HEK293 (cell line): Measurements from ENCODE around the gene TBC1D5.
"Not testable (repeated sequence)": the region's sequence is repeated elsewhere in the genome, so short reads cannot be mapped to it uniquely, and the experiment has no call there.

Experiments used
- CTCF ChIA-PET: fragments of 350-600 bp; formaldehyde crosslinking; extraction: SDS; loops from one replicate; lab custom pipeline; 2021; ENCODE audit warnings: antibody characterized with exemption; lab: Yijun Ruan, JAX
- POLR2A ChIA-PET: fragments of 300-600 bp; formaldehyde crosslinking; extraction: SDS; loops from one replicate; lab custom pipeline; 2020; ENCODE audit warnings: antibody characterized with exemption, inconsistent platforms; lab: Yijun Ruan, JAX
- H3K27ac ChIP-seq: fragments of 200-500 bp; sonication (Bioruptor generic); 2 replicates; pipeline ENCODE4 v1.5.1; 2014; ENCODE audit warnings: low read depth, low read length, control low read depth, inconsistent platforms; ENCODE audit errors: extremely low read depth
- H3K36me3 ChIP-seq, 2 experiments: fragments of 200-500 bp in 1 of 2; sonication (Bioruptor generic) in 1 of 2; 1 replicate in 1 of 2; 2 replicates in 1 of 2; pipeline ENCODE4 v1.5.1; 2014 to 2017; ENCODE audit warnings: inconsistent platforms in 2 of 2, low read length in 2 of 2; ENCODE audit not compliant: control insufficient read depth in 2 of 2, insufficient read depth in 1 of 2
- H3K4me1 ChIP-seq: fragments of 200-500 bp; sonication (Bioruptor generic); 2 replicates; pipeline ENCODE4 v1.5.1; 2014; ENCODE audit warnings: mild to moderate bottlenecking, low read length, inconsistent platforms; ENCODE audit not compliant: control insufficient read depth, insufficient read depth
- H3K4me3 ChIP-seq: 2 replicates; pipeline ENCODE4 v1.5.1; 2011; ENCODE audit warnings: low read depth, mild to moderate bottlenecking, control low read depth, low read length, moderate library complexity
- H3K9me3 ChIP-seq: fragments of 200-500 bp; sonication (Bioruptor generic); 2 replicates; pipeline ENCODE4 v1.5.1; 2014; ENCODE audit warnings: low read depth, low read length, inconsistent platforms; ENCODE audit not compliant: control insufficient read depth, insufficient read depth
- BCL11B ChIP-seq: fragments of 450-650 bp; formaldehyde crosslinking; IDR thresholded peaks from 2 replicates; pipeline ENCODE4 v1.5.1; 2016; ENCODE audit warnings: low read depth, missing biosample characterization, missing genetic modification characterization
- MEIS1 ChIP-seq: sonication (generic); formaldehyde crosslinking; IDR thresholded peaks from 2 replicates; pipeline ENCODE4 v1.8.1; 2022; ENCODE audit warnings: missing genetic modification reagents, mild to moderate bottlenecking, borderline replicate concordance
- MZF1 ChIP-seq: fragments of 450-650 bp; formaldehyde crosslinking; IDR thresholded peaks from 2 replicates; pipeline ENCODE4 v1.5.1; 2017; ENCODE audit warnings: missing biosample characterization, missing genetic modification characterization, borderline replicate concordance
- OVOL3 ChIP-seq: fragments of 450-650 bp; formaldehyde crosslinking; IDR thresholded peaks from 2 replicates; pipeline ENCODE4 v1.5.1; 2016; ENCODE audit warnings: missing biosample characterization, missing genetic modification characterization
- PRDM6 ChIP-seq: fragments of 450-650 bp; formaldehyde crosslinking; IDR thresholded peaks from 2 replicates; pipeline ENCODE4 v1.5.1; 2017; ENCODE audit warnings: missing biosample characterization, missing genetic modification characterization
- ZBTB7A ChIP-seq: fragments of 450-650 bp; formaldehyde crosslinking; IDR thresholded peaks from 2 replicates; pipeline ENCODE4 v1.5.1; 2016; ENCODE audit warnings: low read depth, missing biosample characterization, missing genetic modification characterization
- ZFP3 ChIP-seq: fragments of 450-650 bp; formaldehyde crosslinking; IDR thresholded peaks from 2 replicates; pipeline ENCODE4 v1.5.1; 2016; ENCODE audit warnings: low read depth, missing biosample characterization, missing genetic modification characterization
- ZIC2 ChIP-seq: fragments of 450-650 bp; formaldehyde crosslinking; IDR thresholded peaks from 2 replicates; pipeline ENCODE4 v1.5.1; 2016; ENCODE audit warnings: missing biosample characterization, missing genetic modification characterization
- ZNF146 ChIP-seq: fragments of 450-650 bp; formaldehyde crosslinking; IDR thresholded peaks from 2 replicates; pipeline ENCODE4 v1.5.1; 2016; ENCODE audit warnings: missing biosample characterization, missing genetic modification characterization
- ZNF174 ChIP-seq: fragments of 450-650 bp; formaldehyde crosslinking; IDR thresholded peaks from 2 replicates; pipeline ENCODE4 v1.5.0; 2017; ENCODE audit warnings: missing biosample characterization, mild to moderate bottlenecking, missing genetic modification characterization
- ZNF223 ChIP-seq: fragments of 450-650 bp; formaldehyde crosslinking; IDR thresholded peaks from 2 replicates; pipeline ENCODE4 v1.5.1; 2016; ENCODE audit warnings: missing biosample characterization, missing genetic modification characterization
- ZNF239 ChIP-seq: fragments of 450-650 bp; formaldehyde crosslinking; IDR thresholded peaks from 2 replicates; pipeline ENCODE4 v1.5.1; 2016; ENCODE audit warnings: missing biosample characterization, missing genetic modification characterization
- ZNF274 ChIP-seq, 2 experiments: fragments of 200-500 bp in 1 of 2; fragments of 450-650 bp in 1 of 2; sonication (Bioruptor generic) in 1 of 2; formaldehyde crosslinking in 1 of 2; IDR thresholded peaks; 2 replicates each; pipeline versions ENCODE4 v1.5.1 to v1.6.1; 2014 to 2016; ENCODE audit warnings: borderline replicate concordance in 1 of 2, inconsistent platforms in 1 of 2, low read length in 1 of 2, missing biosample characterization in 1 of 2, missing genetic modification characterization in 1 of 2
- ZNF335 ChIP-seq: fragments of 450-650 bp; formaldehyde crosslinking; conservative IDR thresholded peaks from 2 replicates; pipeline ENCODE4 v1.5.1; 2016; ENCODE audit warnings: missing biosample characterization, missing genetic modification characterization
- ZNF366 ChIP-seq: fragments of 450-650 bp; formaldehyde crosslinking; conservative IDR thresholded peaks from 2 replicates; pipeline ENCODE4 v1.5.1; 2016; ENCODE audit warnings: missing biosample characterization, missing genetic modification characterization
- ZNF416 ChIP-seq: fragments of 450-650 bp; formaldehyde crosslinking; IDR thresholded peaks from 2 replicates; pipeline ENCODE4 v1.5.1; 2016; ENCODE audit warnings: missing biosample characterization, missing genetic modification characterization
- ZNF423 ChIP-seq: fragments of 450-650 bp; formaldehyde crosslinking; IDR thresholded peaks from 2 replicates; pipeline ENCODE4 v1.5.1; 2016; ENCODE audit warnings: missing biosample characterization, missing genetic modification characterization
- ZNF629 ChIP-seq: fragments of 450-650 bp; formaldehyde crosslinking; IDR thresholded peaks from 2 replicates; pipeline ENCODE4 v1.5.1; 2017; ENCODE audit warnings: missing biosample characterization, missing genetic modification characterization
- ZNF664 ChIP-seq: fragments of 450-650 bp; formaldehyde crosslinking; IDR thresholded peaks from 2 replicates; pipeline ENCODE4 v1.5.1; 2016; ENCODE audit warnings: missing biosample characterization, missing genetic modification characterization
- ZNF677 ChIP-seq: fragments of 450-650 bp; IDR thresholded peaks from 2 replicates; pipeline ENCODE4 v1.5.0; 2018; ENCODE audit warnings: missing biosample characterization, mild to moderate bottlenecking, missing genetic modification characterization, moderate library complexity
- TF ChIP-seq, protein P1 (sequence below): fragments of 450-650 bp; formaldehyde crosslinking; IDR thresholded peaks from 2 replicates; pipeline ENCODE4 v1.5.1; 2016; ENCODE audit warnings: missing biosample characterization, missing genetic modification characterization
- TF ChIP-seq, protein P2 (sequence below): fragments of 450-650 bp; formaldehyde crosslinking; IDR thresholded peaks from 2 replicates; pipeline ENCODE4 v1.5.1; 2016; ENCODE audit warnings: missing biosample characterization, missing genetic modification characterization
- TF ChIP-seq, protein P3 (sequence below): fragments of 450-650 bp; formaldehyde crosslinking; IDR thresholded peaks from 2 replicates; pipeline ENCODE4 v1.5.1; 2016; ENCODE audit warnings: missing biosample characterization, missing genetic modification characterization

Gene TBC1D5

GRCh38 chr3:17491601-17492000 lies 250.8 kb downstream of the TBC1D5 start (continued):
- TF ChIP-seq ZNF366 (tag by site-specific recombination) (peak; percentile 80), ZNF629 (0 out of 2 replicates have a peak, but pooled peaks have one; percentile 30), ZNF239 (tag by site-specific recombination) (no peak)

DNA sequence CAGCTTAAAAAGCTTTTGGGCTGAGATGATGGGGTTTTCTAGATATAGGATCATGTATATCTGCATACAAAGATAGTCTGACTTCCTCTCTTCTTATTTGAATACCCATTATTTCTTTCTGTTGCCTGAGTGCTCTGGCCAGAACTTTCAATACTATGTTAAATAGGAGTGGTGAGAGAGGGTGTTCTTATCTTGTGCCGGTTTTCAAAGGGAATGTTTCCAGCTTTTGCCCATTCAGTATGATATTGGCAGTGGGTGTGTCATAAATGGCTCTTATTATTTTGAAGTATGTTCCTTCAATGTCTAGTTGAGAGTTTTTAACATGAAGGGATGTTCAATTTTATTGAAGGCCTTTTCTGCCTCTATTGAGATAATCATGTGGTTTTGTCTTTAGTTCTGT lies 251.2 kb downstream of the TBC1D5 start:
- POLR2A ChIA-PET, H3K9me3 ChIP-seq, CTCF ChIA-PET: not testable (repeated sequence)

GRCh38 chr3:17489139-17489538 lies 253.3 kb downstream of the TBC1D5 start:
- Histone ChIP-seq H3K27ac (no peak overlapping the region), H3K36me3 (no peaks in the 10 kb centered on the region)
- POLR2A ChIA-PET = no interaction called here
- TF ChIP-seq ZNF274 (IDR thresholded peaks at IDR 0.05; ENCODE audit: low read length) = no peak
- TF ChIP-seq ZNF274 (tag by site-specific recombination; IDR thresholded peaks at IDR 0.05; ENCODE audit: borderline replicate concordance) = no peak
- TF ChIP-seq MEIS1 (CRISPR knock-in tag) = no peak
- TF ChIP-seq OVOL3 = no peak
- no peak for TF ChIP-seq BCL11B
- no peak for TF ChIP-seq ZNF664 (tag by site-specific recombination)
- TF ChIP-seq ZNF174 (tag by site-specific recombination) = no peak
- TF ChIP-seq PRDM6 (tag by site-specific recombination) = no peak
- no peak for TF ChIP-seq ZNF629
- TF ChIP-seq, protein P1, sequence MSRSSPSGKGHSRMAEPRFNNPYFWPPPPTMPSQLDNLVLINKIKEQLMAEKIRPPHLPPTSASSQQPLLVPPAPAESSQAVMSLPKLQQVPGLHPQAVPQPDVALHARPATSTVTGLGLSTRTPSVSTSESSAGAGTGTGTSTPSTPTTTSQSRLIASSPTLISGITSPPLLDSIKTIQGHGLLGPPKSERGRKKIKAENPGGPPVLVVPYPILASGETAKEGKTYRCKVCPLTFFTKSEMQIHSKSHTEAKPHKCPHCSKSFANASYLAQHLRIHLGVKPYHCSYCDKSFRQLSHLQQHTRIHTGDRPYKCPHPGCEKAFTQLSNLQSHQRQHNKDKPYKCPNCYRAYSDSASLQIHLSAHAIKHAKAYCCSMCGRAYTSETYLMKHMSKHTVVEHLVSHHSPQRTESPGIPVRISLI = no peak
- no peak for TF ChIP-seq ZNF423 (tag by site-specific recombination)
- no peak for TF ChIP-seq ZNF223
- TF ChIP-seq MZF1 (tag by site-specific recombination) = no peak
- TF ChIP-seq, all 188 proteins: peak for 0
- Histone ChIP-seq H3K4me3 (no peak overlapping the region), H3K4me1 (peaks cover 4% of the 10 kb centered on the region), H3K9me3 (no peaks in the 10 kb centered on the region)
- CTCF ChIA-PET = no interaction called here

More for the DNA sequence above, 251.2 kb downstream of the TBC1D5 start:
- H3K36me3 ChIP-seq, H3K4me3 ChIP-seq, H3K27ac ChIP-seq, H3K4me1 ChIP-seq: not testable (repeated sequence)
- TF ChIP-seq ZNF335 (peak; percentile 42; the same call in 1 of the 2 replicates), ZNF677 (peak; percentile 90)

DNA sequence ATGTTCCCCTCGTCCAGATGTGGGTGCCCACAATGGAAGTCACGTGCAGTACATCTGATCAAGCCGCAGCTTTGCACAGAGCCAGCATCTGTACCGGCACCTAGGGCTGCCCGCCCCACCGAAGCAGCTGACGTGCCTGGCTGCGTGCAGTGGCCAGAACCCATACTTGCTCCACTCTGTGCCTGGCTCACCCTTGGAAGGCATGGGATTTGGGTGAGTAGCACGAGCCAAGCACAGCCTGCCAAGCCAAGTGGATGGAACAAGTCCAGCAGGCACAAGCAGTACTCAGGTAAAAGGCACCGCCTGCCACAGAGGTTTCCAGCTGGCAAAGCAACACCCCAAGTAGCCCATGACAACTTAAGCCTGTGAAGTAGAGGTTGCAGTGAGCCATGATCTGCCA lies 261.3 kb downstream of the TBC1D5 start:
- H3K4me3 ChIP-seq = no peak overlapping the region
- ChIA-PET CTCF (interaction anchor here (0.5 kb wide), 1 partner anchor 394 kb away, joined by 3 read pairs; no protein-coding TSS in a partner anchor), POLR2A (no interaction called here)
- H3K27ac ChIP-seq = no peak overlapping the region
- no peaks in the 10 kb centered on the region; the same call in 1 of the 2 replicates for H3K9me3 ChIP-seq
- no peaks in the 10 kb centered on the region for H3K36me3 ChIP-seq
- no peaks in the 10 kb centered on the region for H3K4me1 ChIP-seq
- TF ChIP-seq ZIC2 (tag by site-specific recombination) = no peak
- no peak for TF ChIP-seq ZNF629
- TF ChIP-seq ZBTB7A (tag by site-specific recombination) = no peak
- TF ChIP-seq, protein P2, sequence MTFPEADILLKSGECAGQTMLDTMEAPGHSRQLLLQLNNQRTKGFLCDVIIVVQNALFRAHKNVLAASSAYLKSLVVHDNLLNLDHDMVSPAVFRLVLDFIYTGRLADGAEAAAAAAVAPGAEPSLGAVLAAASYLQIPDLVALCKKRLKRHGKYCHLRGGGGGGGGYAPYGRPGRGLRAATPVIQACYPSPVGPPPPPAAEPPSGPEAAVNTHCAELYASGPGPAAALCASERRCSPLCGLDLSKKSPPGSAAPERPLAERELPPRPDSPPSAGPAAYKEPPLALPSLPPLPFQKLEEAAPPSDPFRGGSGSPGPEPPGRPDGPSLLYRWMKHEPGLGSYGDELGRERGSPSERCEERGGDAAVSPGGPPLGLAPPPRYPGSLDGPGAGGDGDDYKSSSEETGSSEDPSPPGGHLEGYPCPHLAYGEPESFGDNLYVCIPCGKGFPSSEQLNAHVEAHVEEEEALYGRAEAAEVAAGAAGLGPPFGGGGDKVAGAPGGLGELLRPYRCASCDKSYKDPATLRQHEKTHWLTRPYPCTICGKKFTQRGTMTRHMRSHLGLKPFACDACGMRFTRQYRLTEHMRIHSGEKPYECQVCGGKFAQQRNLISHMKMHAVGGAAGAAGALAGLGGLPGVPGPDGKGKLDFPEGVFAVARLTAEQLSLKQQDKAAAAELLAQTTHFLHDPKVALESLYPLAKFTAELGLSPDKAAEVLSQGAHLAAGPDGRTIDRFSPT = no peak
- no peak for TF ChIP-seq ZFP3
- TF ChIP-seq, protein P3, sequence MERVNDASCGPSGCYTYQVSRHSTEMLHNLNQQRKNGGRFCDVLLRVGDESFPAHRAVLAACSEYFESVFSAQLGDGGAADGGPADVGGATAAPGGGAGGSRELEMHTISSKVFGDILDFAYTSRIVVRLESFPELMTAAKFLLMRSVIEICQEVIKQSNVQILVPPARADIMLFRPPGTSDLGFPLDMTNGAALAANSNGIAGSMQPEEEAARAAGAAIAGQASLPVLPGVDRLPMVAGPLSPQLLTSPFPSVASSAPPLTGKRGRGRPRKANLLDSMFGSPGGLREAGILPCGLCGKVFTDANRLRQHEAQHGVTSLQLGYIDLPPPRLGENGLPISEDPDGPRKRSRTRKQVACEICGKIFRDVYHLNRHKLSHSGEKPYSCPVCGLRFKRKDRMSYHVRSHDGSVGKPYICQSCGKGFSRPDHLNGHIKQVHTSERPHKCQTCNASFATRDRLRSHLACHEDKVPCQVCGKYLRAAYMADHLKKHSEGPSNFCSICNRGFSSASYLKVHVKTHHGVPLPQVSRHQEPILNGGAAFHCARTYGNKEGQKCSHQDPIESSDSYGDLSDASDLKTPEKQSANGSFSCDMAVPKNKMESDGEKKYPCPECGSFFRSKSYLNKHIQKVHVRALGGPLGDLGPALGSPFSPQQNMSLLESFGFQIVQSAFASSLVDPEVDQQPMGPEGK (tag by site-specific recombination) = no peak
- TF ChIP-seq ZNF416 (tag by site-specific recombination) = no peak
- no peak for TF ChIP-seq ZNF146 (tag by site-specific recombination)
